GM21619 (cell line): ENCODE data around the gene CCN6.

ENCODE experiments used
- ATAC-seq: cut with Tn5 transposase; IDR thresholded peaks from one replicate; pipeline ENCODE4 v1.9.1; 2021; ENCODE audit not compliant: unreplicated experiment

CCN6 gene

DNA sequence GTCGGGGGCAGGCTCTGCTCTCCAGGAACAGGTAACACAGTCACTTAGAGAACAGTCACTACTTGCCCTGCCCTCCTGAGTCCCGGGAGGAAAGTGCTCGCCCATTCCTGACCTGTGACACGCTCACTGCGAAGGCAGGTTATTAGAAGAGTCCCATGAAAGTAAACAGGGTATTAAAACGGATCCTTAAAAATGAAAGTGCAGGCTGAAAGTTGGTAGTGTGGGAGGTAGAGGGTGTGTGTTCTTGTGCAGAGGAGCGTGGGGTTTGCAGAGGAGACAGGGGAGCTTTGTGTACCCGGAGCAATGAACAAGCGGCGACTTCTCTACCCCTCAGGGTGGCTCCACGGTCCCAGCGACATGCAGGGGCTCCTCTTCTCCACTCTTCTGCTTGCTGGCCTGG is at the start of gene CCN6:
Gene CCN6 (plus strand): TSS at position 104 of the 400 bp plus-strand sequence. CDS start 254 bp downstream, at position 358.
- ATAC-seq: no peak

DNA sequence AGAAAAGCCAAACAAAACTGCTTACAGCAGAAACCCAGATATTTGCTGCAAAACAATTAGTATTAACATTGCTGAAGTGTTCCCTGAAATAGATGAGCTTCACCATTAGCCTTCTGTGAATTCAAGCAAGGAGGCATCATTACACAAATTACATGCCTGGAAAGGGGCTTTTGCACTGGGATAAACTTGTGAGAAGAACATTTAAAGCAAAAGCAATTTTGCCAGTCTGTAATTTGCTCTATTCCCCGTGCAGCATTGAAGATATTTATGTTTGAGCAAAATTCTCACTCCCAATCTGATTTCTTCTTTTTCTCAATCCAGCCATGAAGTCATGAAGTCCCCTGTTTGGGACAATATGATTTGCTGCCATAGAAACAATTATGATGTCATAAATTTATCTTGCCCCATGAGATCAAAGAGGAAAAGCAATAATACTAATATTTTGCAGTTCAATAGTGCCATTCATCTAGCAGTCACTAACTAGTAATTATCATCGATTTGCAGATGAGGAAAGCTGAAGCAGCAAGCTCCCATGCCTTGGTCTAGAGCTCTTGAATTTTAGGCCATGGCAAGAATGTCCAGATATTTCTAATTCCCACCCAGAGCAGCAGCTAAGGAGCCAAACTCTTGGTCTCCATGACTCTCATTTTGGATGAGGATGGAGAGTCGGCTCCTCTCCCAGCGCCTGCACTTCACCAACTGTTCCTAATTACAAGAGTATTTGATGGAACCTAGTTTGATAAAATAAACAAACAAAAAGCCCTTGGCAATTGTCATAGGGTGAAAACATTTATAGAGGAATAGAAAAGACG is 49.5 kb upstream of the CCN6 start:
- ATAC-seq: no peak

DNA sequence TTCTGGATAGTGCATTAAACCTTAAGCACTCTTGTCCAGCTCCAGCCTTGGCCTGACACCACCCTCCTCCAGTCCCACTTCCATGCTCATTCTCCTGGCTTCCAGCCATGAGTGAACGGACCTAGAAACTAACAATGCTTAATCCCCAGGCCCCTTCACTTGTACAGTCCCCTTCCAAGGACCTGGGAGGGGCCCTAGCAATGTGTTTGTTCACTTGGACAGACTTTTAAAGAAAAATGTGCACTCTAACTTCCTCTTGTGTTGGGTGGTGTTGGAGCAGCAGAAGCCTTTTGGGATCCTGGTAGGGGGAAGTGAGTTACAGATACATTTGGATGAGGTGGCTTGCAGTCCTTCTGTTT is 48.9 kb upstream of the CCN6 start:
- no peak for ATAC-seq

DNA sequence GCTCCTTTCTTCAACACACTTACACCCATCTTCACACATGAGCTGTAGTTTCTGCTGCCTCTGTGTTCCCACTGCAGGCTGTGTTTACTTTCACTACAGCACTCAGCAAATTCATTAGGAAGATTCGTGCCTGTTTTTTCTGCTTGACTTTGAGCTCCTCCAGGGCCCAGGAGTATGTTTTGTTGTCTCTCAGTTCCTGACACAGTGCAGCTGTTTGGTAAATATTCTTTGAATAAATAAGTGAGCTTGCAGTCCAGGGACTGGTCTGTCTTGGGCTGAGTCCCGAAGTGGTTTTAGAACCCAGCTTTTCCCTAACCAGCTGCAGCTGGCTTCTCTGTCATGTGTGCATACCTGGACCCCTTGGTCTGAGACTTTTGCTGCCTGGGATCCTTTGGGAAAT is 46.6 kb upstream of the CCN6 start:
- no peak for ATAC-seq

DNA sequence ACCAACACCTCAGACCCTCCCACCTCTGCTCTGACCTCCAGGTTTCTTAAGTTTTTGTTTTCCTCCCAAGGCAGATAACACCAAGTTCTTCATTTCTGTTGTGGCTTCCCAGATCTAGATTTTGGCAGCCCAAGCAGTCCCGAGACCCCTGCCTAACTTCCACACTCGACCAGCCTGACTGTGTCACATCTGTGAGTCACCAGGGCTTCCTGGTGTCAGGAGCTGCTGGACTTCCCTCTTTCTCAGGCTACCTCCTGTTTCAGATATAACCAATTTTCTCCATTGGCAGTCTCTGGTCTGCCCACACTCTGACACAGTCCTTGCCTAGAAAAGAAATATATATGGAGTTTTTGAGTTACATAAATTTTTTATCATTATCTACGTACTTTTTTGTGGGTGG is 46.1 kb upstream of the CCN6 start:
- no peak for ATAC-seq

DNA sequence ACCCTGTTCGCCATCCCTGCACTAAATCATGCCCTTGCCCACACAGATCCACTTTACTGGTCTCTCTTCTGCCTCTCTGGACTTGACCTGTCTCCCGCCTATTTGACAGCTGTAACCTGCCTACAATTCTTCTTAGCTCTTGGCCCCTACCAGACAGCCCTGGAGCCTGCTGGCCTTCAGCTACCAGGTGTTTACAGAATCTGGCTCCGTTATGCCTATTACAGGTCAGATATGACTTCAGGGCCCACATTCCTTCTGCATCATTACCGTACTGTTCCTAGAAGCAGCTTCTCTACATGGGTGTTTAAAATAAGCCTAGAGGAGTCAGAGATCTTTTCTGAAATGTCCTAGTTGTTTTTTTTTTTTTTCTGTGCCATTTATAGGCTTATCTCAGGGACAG is 45.4 kb upstream of the CCN6 start:
- no peak for ATAC-seq

DNA sequence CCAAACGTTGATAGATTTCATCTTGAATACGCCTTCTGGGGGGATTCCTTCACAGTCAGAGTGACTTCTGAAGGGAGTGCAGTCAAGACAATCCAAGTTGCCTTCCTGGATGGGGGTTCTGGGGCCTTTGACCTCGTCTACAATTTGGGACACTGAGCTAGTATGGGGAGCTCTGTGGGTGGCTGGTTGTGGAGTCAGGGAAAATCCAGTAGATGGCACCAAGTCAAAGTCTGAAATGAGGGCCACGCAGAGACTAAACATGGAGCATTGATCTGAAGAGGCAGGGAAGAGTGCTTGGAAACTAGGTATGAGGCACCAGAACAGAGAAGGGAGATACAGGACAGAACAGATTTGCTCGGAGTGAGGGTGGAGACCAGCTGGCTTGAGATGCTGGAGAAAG is 43.6 kb upstream of the CCN6 start:
- ATAC-seq: no peak

DNA sequence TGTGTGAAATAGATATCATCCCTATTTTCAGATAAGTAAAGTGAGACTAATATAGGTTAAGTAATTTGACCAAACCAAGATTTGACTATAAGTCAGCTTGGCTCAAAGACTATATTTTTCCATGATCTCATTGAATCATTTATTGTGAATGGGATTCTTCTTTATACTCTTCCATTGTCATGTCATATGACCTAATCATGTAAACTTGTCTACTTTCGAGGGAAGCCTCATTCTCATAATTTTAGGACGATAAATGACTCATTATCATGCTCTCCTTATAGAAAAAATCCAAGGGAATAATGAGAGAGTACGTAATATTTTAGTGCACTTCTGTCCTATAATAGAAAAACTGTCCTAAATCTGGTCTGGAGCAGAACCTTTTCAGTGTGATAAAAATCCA is 40.9 kb upstream of the CCN6 start:
- ATAC-seq: no peak

DNA sequence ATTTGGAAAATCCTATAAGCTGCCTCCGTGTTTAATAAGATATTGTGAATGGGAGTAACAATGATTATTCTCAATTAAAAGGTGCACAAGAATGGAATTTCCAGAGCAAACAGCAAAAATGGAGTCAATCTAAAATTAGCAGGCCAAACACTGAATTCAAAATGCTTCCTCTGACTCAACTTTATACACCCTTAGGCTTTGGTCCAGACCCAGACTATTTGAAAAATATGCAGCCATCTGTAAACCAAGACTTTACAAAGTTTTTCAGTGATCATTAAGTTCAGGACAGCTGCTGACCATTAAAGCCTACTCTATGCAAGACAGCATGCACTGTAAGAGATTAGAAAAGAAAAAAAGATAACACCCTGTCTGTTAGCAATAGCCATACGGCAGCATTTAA is 39.4 kb upstream of the CCN6 start:
- no peak for ATAC-seq

DNA sequence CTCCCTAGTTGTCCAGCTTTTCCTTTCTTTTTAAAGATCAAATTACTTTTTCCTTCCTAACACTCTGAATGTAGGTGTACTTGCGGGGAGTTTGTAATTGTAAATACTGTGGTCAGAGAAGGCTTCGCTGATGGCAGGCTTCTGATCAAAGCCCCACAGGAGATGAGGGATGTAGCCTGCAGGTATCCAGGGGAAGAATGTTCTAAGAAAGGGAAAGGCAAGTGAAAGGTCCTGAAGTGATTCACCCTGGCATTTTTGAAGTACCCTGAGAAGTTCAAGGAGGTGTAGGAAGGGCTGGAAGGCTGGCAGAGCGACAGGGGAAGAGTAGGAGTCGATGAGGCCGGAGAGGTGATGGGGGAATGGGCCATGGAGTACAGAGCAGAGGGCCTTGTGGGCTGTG is 38.2 kb upstream of the CCN6 start:
- ATAC-seq: no peak

DNA sequence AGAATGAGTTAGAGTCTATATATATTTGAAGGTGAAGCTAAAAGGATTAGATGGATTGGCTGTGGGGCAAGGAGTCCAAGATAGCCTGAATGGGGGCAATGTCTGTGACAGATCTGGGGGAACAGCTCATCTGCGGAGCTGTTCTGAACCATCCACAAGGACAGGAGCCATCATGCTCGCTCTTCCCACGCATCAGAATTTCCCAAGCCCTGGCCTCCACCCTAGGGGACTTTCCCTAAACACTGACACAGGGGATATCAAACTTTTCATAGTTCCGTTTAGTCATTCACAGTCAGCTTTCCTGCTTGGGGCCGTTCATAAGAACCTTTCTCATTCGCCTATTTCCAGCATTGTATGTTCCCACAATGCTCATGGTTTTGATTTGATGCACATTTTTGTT is 37.6 kb upstream of the CCN6 start:
- no peak for ATAC-seq

DNA sequence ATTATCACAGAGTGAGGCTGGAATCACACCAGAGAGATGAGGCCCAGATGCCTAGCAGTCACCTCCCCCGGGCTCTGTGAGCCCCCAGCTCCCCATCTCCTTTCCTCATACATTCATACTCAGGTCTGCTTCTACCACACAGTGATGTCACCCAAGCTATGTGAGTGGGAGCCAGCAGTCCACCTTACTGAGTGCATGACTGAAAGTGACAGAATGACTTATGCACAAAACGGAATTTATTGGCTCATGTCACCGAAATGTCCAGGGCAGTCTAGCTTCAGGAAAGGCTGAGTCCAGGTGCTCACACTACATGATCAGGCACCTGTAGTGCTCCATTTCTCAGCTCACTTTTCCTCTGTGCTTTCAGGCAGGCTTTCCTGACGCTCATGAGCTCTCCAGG is 36.7 kb upstream of the CCN6 start:
- ATAC-seq: no peak

DNA sequence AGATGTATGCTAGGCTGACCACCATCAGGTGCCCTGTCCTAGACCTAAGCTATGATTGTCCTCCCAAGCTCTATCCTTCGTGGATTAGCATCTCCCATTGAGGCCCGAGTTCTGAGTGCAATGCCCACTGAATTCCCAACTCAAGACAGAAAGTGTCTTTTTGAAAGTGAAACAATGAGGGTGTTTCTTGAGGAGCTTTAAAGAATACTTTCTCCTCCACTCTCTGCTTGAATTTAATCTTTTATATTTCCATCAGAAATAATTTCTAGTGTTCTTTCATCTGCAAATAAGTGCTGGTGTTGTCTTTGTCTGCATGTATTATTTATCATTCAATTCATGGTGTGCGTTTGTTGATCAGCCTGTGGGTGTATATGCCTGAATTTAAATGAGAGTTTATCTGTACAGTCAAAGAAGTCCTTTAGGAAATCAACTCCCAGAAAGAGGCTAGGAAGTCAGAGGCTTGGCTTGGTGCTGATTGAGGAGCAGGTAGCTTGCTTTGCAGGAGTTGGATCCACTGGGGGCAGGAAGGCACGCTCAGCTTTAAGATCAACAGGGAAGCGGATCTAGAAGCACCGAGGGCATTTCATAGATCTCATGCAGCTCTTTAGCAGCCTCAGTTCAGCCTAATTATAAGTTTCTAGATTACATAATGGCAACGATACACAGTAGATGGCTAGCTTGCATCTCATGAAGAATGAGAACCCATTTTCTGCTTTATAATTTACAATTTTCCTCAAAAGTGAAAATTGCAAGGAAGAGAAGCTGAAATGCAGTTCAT is 36.0 kb upstream of the CCN6 start:
- no peak for ATAC-seq

DNA sequence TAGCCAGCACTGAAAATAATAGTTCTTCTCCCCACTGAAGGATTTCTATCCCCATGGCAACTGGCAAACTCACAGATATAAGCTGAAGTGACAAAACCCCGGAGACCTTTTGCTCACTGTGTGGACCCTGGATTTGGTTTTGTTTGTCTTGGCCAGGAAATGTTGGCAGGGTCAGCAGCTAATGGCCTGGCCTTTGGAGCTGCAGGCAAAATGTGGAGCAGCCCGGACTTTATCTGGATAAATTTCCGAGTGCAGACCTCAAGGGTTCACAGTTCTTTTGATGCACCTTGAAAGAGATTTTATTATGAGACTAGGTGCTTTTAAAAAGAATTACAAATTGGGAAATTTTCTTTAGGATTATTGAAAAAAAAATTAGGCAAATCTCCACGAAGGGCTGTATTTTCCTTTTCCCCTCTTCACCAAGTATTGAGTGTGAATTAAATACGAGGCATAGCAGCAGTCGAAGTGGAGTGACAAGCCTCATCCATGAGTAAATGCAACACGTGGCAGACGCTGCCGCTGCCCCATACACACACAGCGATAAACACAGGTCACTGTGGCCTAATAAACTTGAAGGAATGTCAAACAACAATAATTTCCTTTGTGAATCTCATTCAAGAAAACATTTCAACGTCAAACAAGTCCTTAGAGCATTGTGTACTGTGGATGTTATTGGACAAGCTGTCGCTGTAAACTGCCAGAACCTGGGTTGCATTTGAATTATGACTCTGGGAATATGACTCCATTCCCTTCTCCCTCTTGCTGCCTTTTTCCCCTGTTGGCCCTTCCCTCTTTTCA is 35.1 kb upstream of the CCN6 start:
- ATAC-seq: no peak

DNA sequence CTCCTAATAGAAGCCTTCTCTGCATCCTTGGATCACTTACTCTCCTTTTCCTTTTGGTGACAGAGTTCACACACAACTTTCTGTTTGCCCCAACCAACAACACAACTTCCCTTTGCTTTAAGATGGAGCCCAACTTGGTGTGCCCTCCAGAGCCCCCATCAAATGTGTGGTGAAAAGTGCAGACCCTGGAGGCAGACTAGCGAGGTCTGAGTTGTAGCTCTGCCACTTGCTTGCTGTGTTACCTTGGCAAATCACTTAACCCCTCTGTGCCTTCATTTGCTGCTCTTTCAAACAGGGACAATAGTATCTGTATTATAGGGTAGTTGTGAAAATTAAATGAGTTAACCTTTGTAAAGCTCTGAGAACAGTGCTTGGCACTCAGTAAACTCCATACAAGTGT is 34.3 kb upstream of the CCN6 start:
- no peak for ATAC-seq

DNA sequence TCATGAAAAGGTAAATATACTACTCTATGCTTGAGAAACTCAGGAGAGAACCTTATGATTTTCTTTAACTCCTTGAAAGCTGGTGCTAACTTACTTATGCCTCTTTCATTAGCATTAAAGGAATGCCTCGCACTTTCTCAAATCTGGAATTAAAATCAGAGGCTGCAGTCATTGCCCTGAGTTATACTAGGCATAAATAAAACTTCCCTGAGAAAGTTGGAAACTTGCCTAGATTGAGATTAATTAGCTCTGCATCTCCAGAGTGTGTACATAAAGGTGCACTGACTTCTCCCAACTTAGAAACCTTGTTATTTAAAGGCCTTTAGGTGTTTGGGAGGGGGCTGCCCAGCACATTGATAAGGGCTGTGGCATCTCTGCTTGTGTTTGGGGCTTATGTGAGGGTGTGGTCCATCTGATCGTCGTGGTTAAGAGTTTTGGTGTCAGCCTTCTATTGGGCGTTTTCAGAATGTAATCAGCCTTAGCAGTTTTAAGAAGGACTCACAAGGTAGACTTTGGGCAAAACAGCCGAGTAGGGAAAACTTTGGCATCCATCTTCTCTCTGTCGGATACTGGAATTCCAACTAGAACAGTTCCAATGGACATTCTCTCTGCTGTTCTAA is 32.1 kb upstream of the CCN6 start:
- no peak for ATAC-seq

DNA sequence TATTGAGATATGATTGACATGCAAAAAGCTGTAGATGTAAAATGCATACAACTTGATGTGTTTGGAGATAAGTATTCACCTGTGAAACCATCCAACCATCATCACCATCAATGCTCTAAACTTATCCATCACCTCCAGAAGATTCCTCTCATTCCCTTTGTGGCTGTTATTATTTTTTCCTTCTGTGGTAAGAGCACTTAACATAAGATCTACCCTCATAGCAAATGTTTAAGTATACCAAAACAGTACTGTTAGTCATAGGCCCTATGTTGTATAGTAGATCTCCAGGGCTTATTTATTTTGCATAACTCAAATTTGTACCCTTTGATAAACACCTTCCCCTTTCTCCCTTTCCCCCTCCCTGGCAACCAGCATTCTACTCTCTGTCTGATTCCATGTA is 31.2 kb upstream of the CCN6 start:
- ATAC-seq: no peak

DNA sequence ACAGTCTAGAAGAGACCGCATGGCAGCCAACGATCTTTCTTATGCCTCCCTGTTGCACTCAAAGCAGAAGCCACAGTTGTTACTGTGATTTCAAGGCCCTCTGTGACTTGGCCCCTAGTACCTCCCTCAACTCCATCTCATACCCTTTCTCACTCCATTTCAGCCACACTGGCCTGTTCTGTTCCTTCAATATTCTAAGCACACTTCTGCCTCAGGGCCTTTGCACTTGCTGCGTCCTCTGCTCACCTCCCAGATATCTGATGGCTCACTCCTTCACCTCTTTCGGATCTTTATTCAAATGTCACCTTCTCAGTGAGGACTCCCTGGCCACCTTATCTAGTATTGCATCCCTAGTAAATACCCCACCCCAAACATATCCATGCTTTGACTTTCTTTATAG is 29.4 kb upstream of the CCN6 start:
- ATAC-seq: no peak

DNA sequence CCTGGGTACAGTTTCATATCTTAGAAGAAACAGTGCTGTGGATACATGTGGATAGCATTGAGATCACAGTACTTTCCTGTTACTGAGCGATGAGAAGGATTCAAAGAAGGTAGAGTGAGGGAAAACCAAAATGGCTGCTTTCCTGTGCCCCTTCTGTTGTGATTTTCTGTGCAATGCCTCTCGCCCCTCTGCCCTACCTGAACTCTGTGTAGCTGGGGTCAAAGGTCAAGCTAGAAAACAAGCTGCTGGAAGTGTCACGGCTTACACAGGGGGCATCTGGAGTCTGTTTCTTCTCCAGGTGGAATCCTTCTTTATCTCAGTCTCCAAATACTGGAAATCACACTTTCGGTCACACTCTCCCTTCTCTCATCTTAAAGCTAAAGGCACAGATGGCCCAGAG is 27.0 kb upstream of the CCN6 start:
- ATAC-seq: no peak

DNA sequence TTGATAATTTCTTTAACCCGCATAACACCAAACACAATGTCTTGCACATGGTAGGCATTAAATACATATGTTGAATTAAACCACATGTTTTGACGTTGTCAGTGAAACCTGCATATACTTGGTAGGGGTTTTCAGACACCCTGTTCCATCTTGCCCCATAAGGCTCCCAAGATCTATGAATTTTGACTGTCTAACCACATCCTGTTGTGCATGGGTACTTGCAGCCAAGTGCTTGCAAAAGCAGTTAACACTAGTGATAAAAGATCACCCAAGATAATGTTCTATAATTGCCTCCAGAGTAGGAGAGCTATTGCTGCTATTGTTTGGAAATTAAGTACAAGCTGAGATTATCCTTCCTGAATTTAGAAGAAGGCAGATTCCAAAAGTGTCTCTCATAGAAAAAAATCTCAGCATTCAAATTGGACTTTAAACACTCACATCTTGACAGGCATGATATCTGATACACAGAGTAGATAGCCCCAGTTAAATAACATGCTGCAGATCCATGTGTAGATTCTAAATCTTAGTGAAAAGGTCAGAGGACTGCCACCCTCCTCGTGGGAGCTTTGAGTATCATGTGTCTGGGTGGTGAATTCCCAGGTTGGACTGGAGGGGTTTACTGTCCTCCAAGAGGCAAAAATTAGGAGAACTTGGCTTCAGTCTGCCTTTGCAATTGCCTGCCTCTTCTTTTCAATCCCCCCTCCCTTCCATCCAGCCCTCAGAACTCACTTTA is 25.8 kb upstream of the CCN6 start:
- no peak for ATAC-seq
